NCI-H1417 (cell line): ENCODE measurements around the gene FUT7.

Experiments used
- DNase-seq, 3 experiments: peaks; one replicate each; lab custom pipeline; 2025; lab: John Stamatoyannopoulos, UW

The FUT7 gene

GRCh38 chr9:137049544-137050449, 17.9 kb upstream of the FUT7 start:
- peak; percentile 26 to 62 (median 46) for DNase-seq

DNA sequence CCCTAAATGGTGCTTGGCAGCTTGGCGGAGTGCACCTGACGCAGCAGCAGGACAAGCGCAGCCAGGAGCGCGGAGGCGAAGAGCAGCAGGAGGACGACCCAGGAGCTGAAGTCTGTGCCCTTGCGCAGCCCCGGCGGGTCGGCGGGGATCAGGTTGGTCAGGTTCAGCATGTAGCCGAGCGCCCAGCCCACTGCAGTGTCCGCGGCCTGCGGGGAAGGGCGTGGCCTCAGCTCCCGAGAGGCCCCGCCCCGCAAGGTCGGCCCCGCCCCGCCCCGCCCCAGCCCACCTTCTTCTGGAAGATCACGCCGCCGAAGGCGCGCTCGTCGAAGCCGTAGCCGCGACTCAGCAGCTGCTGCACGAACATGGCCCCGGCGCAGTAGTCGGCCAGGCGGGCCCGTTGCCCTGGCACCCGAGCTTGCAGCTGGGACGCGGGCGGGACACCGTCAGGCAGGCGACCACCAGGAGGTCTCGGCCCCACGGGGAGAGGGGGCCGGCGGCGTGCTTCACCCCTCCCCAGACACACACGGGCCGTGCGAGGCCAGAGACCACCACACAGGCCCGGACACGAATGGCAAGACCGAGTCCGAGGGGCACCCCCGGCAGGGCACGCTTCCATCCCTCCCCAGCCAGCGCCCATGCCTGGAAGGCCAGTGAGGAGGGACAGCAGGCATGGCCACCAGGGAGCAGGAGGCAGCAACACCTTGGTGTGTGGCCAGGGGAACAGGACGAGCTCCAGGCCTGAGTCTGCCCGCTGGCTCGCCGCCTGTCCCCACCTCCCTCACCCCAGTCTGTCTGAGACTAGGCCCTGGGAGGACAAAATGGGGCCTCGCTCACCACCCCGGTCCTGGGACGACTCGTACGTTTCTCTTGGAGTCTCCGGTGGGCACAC, 17.0 kb upstream of the FUT7 start:
- DNase-seq, result no peak

DNA sequence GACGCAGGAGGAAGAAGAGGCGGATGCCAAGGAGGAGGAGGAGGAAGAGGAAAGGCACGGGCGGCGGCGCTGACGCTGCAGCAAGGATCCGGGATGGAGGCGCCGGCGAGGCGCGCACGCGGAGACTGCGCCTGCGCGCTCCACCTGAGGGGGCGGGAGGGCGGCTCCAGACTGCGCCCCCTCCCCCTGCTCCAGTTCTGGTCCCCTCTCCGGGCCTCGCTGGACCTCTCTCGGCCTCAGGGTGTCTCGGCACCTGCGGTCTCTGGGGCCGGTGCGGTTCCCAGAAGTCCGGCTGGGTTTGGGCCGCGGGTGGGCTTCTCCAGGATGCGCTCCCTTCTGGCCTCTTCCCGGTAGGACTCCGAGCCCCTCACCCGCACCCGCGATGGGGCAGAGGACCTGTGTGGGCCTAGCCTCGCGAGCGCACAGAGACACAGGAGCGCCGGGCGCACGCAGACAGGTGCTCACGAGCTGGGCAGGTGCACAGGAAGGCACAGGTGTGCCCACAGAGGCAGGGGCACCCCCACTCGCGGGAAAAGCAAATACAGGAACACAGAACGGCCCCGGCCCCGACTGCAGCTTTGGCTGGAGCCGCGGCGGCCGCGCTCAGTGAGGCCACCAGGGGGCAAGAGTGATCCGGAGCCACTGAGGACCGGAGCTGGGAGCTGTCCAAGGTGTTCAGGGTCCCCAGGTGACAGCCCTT, 14.3 kb upstream of the FUT7 start, which contains the start of gene NPDC1:
TSS of gene NPDC1 (minus strand) at position 90 of the 700 bp plus-strand sequence. CDS start 188 bp downstream, outside the sequence.
- DNase-seq, result peak; percentile 64 to 97 (median 95)

DNA sequence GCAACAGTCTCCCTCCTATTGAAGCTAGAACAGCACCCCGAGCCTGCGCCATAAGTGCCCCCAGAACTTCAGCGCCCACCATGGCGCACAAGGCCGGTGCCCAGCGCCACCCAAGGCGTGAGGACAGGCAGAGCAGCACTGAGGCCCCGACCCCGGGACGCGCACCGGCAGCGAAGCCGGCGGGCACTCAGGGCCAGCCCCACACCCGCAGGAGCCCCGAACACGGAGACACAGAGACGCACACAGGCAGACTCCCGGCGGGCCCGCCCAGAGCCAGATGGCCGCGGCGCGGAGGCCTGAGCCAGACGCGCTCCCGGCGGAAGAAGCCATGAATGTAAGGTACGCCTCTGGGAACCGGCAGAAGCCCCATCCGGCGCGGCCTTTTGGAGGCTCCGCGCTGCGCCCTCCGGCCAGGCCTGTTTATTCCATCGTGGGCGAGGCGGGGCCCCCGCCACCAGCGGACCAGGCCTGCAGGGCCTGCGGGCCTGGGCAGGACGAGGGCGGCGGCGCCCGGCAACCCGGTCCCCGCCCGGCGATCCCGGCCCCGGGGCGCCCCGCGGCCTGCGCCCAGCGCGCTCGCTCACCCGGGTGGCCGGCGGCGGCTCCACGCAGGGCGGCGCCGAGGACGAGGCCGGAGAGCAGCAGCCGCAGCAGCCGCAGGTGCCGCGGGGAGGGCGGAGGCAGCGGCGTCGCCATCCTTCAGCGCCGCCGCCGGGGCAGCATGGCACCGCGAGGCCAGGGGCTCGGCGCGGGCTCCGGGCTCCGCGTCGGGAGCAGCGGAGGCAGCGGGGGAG, 13.6 kb upstream of the FUT7 start:
- peak; percentile 40 to 75 (median 65) for DNase-seq

DNA sequence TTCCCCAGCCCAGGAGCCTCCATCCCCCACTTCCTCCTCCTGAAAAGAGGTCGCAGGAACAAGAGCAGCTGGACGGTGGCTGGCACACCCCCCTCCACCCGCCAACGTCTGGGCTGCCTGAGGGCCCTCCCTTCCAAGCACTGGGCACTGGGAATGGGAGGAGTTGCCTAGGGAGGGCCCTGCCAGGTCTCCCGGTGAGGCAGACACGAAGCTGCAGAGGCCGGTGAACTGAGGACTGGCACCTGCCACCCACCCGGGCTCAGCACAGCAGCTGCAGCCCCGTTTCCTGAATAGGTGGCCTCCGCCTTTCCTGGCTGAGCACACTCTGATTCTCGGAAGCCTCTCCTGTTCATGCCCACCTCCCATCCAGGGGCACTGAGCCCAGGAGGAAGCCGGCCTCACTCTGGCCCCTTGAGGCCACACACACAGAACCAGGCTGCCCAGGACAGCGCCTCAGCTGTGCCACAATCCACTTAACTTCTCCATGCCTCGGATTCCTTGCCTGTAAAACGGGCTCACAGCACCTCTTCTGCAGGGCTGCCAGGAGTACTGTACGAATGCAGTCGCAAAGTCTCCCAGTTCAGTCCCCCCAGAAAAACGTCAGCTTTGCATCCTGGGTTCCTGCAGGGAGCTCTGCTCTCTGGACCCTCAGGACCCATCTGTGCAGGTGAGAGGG, 12.8 kb upstream of the FUT7 start:
- DNase-seq, result peak in 2 of 3 experiments; percentile 68 to 79

- DNase-seq, result peak in 1 of 3 experiments; percentile 51
Observed at GRCh38 chr9:137044037-137044436, 12.1 kb upstream of the FUT7 start.

DNA sequence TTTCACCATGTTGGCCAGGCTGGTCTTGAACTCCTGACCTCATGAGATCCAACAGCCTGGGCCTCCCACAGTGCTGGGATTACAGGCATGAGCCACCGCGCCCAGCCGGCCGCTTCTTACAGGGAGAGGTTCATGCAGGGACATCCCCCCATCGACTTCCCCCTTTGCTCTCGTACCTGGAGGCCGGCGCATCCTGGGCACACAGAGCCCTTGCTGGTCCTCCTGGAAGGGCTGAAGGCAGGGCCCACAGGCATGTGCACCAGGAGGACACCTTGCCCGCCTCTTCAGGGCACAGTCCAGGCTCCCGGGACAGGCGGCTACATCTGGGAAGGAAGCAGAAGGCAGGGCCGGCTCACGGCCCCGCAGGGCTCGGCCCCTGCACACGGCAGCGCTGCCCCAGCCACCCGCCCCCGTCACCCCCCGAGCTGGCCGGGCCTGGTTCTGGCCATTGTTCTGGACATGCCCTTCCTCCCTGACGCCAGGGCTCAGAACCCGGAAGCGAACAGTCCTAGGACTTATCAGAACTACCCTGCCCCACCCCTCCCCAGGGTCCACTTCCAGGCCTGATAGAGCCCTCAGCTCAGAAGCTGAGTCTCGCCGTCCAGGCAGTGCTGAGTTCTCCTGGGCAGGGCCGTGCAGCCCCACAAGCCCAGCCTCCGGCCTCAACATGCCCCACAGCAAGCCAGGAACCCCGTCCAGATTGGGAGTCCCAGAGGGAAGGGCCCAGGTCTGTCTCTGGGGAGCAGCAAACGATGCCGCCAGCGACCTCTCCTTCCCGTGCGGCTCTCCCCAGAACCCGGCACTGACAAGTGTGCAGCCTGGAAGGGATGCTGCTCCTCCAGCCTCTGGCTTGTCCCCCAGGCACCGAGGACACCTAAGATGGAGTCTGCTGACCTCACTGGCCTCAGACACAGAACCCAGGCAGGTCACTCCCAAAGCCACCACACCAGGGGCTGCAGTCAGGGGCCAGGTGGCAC, 11.2 kb upstream of the FUT7 start:
- no peak for DNase-seq

- DNase-seq, result peak in 1 of 3 experiments; percentile 23
Observed at GRCh38 chr9:137041124-137041523, 9.2 kb upstream of the FUT7 start.

GRCh38 chr9:137040568-137040967, 8.7 kb upstream of the FUT7 start:
- no peak for DNase-seq

- no peak for DNase-seq
Observed at GRCh38 chr9:137039611-137040366, 7.9 kb upstream of the FUT7 start.

DNA sequence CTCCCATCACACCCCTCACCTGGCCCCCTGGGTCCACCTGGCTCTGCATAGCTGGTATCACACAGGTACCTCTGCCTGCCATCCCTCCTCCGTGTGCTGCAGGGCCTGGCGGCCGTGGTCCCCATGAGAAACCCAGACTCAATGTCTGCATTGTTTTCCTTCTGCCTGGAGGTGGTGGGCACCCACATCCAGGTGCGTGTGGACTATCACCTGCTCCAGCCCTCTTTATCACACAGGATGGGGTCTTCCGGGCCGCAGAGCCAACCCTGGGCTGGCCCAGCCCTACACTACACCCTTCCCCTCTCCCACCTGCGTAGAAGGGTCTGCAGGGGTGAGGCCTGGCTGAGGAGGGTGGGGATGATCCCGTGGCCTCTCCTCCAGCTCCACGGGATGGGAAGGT, 7.0 kb upstream of the FUT7 start:
- no peak for DNase-seq

DNA sequence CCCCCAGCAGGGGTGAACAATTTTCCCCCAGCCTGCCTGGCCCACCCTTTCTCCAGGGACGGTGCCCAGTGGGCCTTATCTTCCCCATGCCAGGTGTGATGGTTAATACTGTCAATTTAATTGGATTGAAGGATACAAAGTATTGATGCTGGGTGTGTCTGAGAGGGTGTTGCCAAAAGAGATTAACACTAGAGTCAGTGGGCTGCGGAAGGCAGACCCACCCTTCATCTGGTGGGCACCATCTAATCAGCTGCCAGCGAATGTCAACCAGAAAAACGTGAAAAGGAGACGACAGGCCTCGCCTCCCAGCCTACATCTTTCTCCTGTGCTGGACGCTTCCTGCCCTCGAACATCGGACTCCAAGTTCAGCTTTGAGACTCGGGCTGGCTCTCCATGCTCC, 5.6 kb upstream of the FUT7 start:
- no peak for DNase-seq

DNA sequence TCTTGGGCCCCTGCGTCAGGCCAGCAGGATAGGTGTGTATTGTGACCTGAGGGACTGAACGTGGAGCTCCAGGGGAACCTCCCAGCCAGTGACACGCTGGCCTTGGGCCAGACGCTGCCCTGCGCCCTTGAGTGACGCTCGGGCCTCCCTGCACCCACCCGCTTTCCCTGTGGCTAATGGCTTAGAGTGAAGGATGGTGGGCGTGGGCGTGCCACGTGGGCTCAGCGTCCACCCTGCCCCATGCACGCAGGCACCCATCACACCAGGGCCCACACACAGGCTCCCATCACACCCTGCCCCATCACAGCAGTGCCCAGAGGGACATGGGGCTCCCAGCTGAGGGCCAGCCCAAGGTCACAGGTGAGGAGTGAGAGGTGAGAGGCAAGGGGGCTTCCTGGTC, 5.1 kb upstream of the FUT7 start:
- no peak for DNase-seq

GRCh38 chr9:137035937-137036336, 4.0 kb upstream of the FUT7 start:
- no peak for DNase-seq

- DNase-seq, result no peak
Observed at GRCh38 chr9:137035507-137035834, 3.6 kb upstream of the FUT7 start.

- peak; percentile 65 to 92 (median 84) for DNase-seq
Observed at GRCh38 chr9:137034709-137035506, 3.0 kb upstream of the FUT7 start.

DNA sequence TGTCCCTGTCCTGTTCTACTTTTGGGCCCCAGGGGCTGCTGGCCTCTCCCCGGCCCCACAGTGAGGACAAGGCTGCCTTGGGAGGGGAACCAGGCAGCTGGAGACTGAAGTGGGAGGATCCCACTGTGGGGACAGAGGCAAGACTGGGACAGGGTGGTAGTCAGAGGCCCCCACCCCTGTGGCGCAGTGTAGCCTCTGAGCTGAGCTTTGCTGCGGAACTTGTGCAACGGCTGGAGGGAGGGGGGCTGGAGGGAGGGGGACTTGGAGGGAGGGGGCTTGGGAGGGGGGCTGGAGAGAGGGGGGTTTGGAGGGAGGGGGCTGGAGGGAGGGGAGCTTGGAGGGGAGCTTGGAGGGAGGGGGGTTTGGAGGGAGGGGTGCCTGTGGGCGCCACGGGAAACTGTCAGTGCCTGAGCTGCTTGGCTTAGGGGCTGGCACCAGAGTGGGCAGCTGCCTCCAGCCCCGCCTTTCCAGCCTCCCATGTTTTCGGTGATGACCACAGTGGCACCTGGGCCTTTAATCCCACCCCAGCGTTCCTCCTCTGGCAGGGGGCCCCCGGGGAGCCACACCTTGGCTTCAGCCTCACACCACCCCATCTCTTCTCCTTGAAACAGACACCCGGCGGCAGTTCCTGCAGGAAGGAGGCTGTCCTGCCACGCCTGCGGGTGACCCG, 2.3 kb upstream of the FUT7 start:
- DNase-seq, result peak in 1 of 3 experiments; percentile 54
